T-helper 1 cell treated with Interleukin-12 subunit alpha and Interleukin-12 subunit beta and Interleukin-4 antibody, amounts not matched to agents 30 μg/mL and 1 μg/mL, for 36 hours (primary cell): Measurements from ENCODE around the gene RIPOR3.

ENCODE experiments used
- H3K27ac Mint-ChIP-seq: one replicate; pipeline ENCODE4 v1.8.0; 2021; ENCODE audit warnings: mild to moderate bottlenecking, mixed read lengths
- H3K27me3 Mint-ChIP-seq: one replicate; pipeline ENCODE4 v1.8.0; 2021; ENCODE audit warnings: low read depth, mixed read lengths
- H3K36me3 Mint-ChIP-seq: one replicate; pipeline ENCODE4 v1.8.0; 2021; ENCODE audit warnings: low read depth, mixed read lengths
- H3K4me1 Mint-ChIP-seq: one replicate; pipeline ENCODE4 v1.8.0; 2021; ENCODE audit warnings: low read depth, mixed read lengths
- H3K4me3 Mint-ChIP-seq: one replicate; pipeline ENCODE4 v1.8.0; 2021; ENCODE audit warnings: mild to moderate bottlenecking, moderate library complexity, mixed read lengths
- H3K9me3 Mint-ChIP-seq: one replicate; pipeline ENCODE4 v1.8.0; 2021; ENCODE audit warnings: mixed read lengths

RIPOR3 gene

GRCh38 chr20:50598074-50598473 is 93.3 kb downstream of the RIPOR3 start:
- Mint-ChIP-seq H3K9me3 (no peaks in the 10 kb centered on the region), H3K4me3 (no peak overlapping the region), H3K27me3 (peaks cover 6% of the 10 kb centered on the region), H3K27ac (no peak overlapping the region), H3K36me3 (no peaks in the 10 kb centered on the region), H3K4me1 (no peaks in the 10 kb centered on the region)

GRCh38 chr20:50597406-50597969 is 93.9 kb downstream of the RIPOR3 start:
- Mint-ChIP-seq H3K4me1 (no peaks in the 10 kb centered on the region), H3K9me3 (no peaks in the 10 kb centered on the region), H3K27ac (no peak overlapping the region), H3K4me3 (no peak overlapping the region), H3K36me3 (no peaks in the 10 kb centered on the region), H3K27me3 (peaks cover 6% of the 10 kb centered on the region)

GRCh38 chr20:50596694-50597021 is 94.7 kb downstream of the RIPOR3 start:
- no peaks in the 10 kb centered on the region for H3K4me1 Mint-ChIP-seq
- H3K36me3 Mint-ChIP-seq, result no peaks in the 10 kb centered on the region
- peaks cover 6% of the 10 kb centered on the region for H3K27me3 Mint-ChIP-seq
- no peak overlapping the region for H3K27ac Mint-ChIP-seq
- H3K4me3 Mint-ChIP-seq, result no peak overlapping the region
- no peaks in the 10 kb centered on the region for H3K9me3 Mint-ChIP-seq

GRCh38 chr20:50595988-50596693 is 95.2 kb downstream of the RIPOR3 start:
- no peaks in the 10 kb centered on the region for H3K36me3 Mint-ChIP-seq
- H3K27ac Mint-ChIP-seq, result no peak overlapping the region

GRCh38 chr20:50595433-50595895 is 95.9 kb downstream of the RIPOR3 start:
- H3K4me3 Mint-ChIP-seq, result no peak overlapping the region

More at GRCh38 chr20:50595988-50596693, 95.2 kb downstream of the RIPOR3 start:
- no peaks in the 10 kb centered on the region for H3K9me3 Mint-ChIP-seq
- peaks cover 6% of the 10 kb centered on the region for H3K27me3 Mint-ChIP-seq
- no peaks in the 10 kb centered on the region for H3K4me1 Mint-ChIP-seq
- H3K4me3 Mint-ChIP-seq, result no peak overlapping the region

GRCh38 chr20:50594591-50595432 is 96.5 kb downstream of the RIPOR3 start:
- no peak overlapping the region for H3K4me3 Mint-ChIP-seq
- H3K27me3 Mint-ChIP-seq, result no peaks in the 10 kb centered on the region
- no peaks in the 10 kb centered on the region for H3K36me3 Mint-ChIP-seq
- no peaks in the 10 kb centered on the region for H3K4me1 Mint-ChIP-seq
- H3K9me3 Mint-ChIP-seq, result no peaks in the 10 kb centered on the region
- H3K27ac Mint-ChIP-seq, result no peak overlapping the region

More at GRCh38 chr20:50595433-50595895, 95.9 kb downstream of the RIPOR3 start:
- H3K9me3 Mint-ChIP-seq, result no peaks in the 10 kb centered on the region
- H3K27ac Mint-ChIP-seq, result no peak overlapping the region
- no peaks in the 10 kb centered on the region for H3K36me3 Mint-ChIP-seq
- peaks cover 6% of the 10 kb centered on the region for H3K27me3 Mint-ChIP-seq
- no peaks in the 10 kb centered on the region for H3K4me1 Mint-ChIP-seq

GRCh38 chr20:50594231-50594590 is 97.1 kb downstream of the RIPOR3 start:
- H3K36me3 Mint-ChIP-seq, result no peaks in the 10 kb centered on the region
- H3K9me3 Mint-ChIP-seq, result no peaks in the 10 kb centered on the region
- H3K4me1 Mint-ChIP-seq, result no peaks in the 10 kb centered on the region
- no peak overlapping the region for H3K4me3 Mint-ChIP-seq
- no peaks in the 10 kb centered on the region for H3K27me3 Mint-ChIP-seq
- H3K27ac Mint-ChIP-seq, result no peak overlapping the region

- Mint-ChIP-seq H3K4me1 (no peaks in the 10 kb centered on the region), H3K4me3 (no peak overlapping the region), H3K27ac (no peak overlapping the region), H3K36me3 (no peaks in the 10 kb centered on the region), H3K9me3 (no peaks in the 10 kb centered on the region), H3K27me3 (no peaks in the 10 kb centered on the region)
Measured at GRCh38 chr20:50593005-50593335, 98.4 kb downstream of the RIPOR3 start.

GRCh38 chr20:50592282-50593004 is 98.9 kb downstream of the RIPOR3 start:
- Mint-ChIP-seq H3K27me3 (no peaks in the 10 kb centered on the region), H3K36me3 (no peaks in the 10 kb centered on the region), H3K4me1 (no peaks in the 10 kb centered on the region), H3K27ac (no peak overlapping the region), H3K4me3 (no peak overlapping the region), H3K9me3 (no peaks in the 10 kb centered on the region)

GRCh38 chr20:50591233-50591852 is 100.0 kb downstream of the RIPOR3 start:
- H3K4me1 Mint-ChIP-seq, result no peaks in the 10 kb centered on the region
- H3K4me3 Mint-ChIP-seq, result no peak overlapping the region
- no peaks in the 10 kb centered on the region for H3K27me3 Mint-ChIP-seq
- no peak overlapping the region for H3K27ac Mint-ChIP-seq
- H3K9me3 Mint-ChIP-seq, result no peaks in the 10 kb centered on the region
- H3K36me3 Mint-ChIP-seq, result no peaks in the 10 kb centered on the region

- Mint-ChIP-seq H3K27me3 (no peaks in the 10 kb centered on the region), H3K36me3 (peaks cover 2% of the 10 kb centered on the region), H3K27ac (no peak overlapping the region), H3K9me3 (no peaks in the 10 kb centered on the region), H3K4me1 (no peaks in the 10 kb centered on the region), H3K4me3 (no peak overlapping the region)
Measured at GRCh38 chr20:50590348-50590664, 101.0 kb downstream of the RIPOR3 start.

- Mint-ChIP-seq H3K27ac (no peak overlapping the region), H3K9me3 (no peaks in the 10 kb centered on the region), H3K4me1 (no peaks in the 10 kb centered on the region), H3K4me3 (no peak overlapping the region), H3K27me3 (no peaks in the 10 kb centered on the region), H3K36me3 (peaks cover 2% of the 10 kb centered on the region)
Measured at GRCh38 chr20:50589548-50590347, 101.6 kb downstream of the RIPOR3 start.

GRCh38 chr20:50588034-50588736 is 103.2 kb downstream of the RIPOR3 start:
- Mint-ChIP-seq H3K9me3 (no peaks in the 10 kb centered on the region), H3K36me3 (peaks cover 7% of the 10 kb centered on the region), H3K27me3 (no peaks in the 10 kb centered on the region), H3K4me1 (no peaks in the 10 kb centered on the region), H3K4me3 (no peak overlapping the region), H3K27ac (no peak overlapping the region)
